CD1c-positive myeloid dendritic cell (primary cell): ENCODE results near the gene LINC00632.
"Not testable (repeated sequence)": the region's sequence is repeated elsewhere in the genome, so short reads cannot be mapped to it uniquely, and the experiment has no call there.

Experiments
- DNase-seq: peaks from one replicate; pipeline ENCODE4 v3.0.0-alpha.2; 2016; ENCODE audit errors: extremely low spot score

Gene LINC00632

GRCh38 chrX:140709421-140709846 is at the start of gene LINC00632:
Gene LINC00632, plus strand, starts transcription at chrX:140709759.
- no peak for DNase-seq

GRCh38 chrX:140661643-140662042 is 47.9 kb upstream of the LINC00632 start:
- no peak for DNase-seq

- no peak for DNase-seq
Observed at GRCh38 chrX:140664939-140665338, 44.6 kb upstream of the LINC00632 start.

- DNase-seq, result no peak
Observed at GRCh38 chrX:140672840-140673731, 36.5 kb upstream of the LINC00632 start.

GRCh38 chrX:140687706-140688105 is 21.9 kb upstream of the LINC00632 start:
- no peak for DNase-seq

- not testable (repeated sequence) for DNase-seq
Observed at GRCh38 chrX:140691596-140691995, 18.0 kb upstream of the LINC00632 start.

DNA sequence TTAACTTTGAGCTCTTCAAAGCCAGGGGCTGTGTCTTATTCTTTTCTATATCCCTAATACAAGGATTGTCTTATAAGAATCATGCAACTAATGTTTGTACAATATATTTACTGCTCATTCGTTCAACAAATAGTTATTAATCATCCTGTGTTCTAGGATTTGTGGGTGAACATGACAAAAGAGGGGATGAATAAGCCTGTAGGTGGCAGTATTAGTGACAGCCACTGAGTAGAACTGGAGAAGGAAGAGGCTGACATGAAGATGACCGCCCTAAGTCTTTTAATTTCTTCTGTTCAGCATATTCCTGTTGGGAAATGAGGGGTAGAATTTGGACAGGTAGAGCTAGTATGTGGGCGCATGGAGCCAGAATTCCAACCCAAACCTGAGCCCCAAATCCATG is 11.9 kb upstream of the LINC00632 start:
- DNase-seq, result no peak

DNA sequence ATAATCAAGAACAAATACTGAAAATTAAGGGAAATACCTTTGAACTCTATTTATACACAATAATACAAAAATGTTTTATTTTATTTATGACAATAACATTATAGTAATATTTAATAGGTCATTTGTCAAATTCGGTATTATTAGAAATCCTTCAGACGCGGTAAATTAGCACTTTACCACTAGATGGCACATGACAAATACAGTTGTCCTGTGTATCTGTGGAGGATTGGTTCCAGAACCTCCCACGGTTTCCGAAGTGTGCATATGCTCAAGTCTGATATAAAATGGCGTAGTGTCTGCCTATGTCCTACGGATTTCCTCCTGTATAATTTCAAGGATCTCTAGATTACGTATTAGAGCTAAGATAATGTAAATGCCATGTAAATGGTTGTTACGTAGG is 8.1 kb upstream of the LINC00632 start:
- DNase-seq, result peak; percentile 1

GRCh38 chrX:140710710-140711109 is 1.2 kb downstream of the LINC00632 start:
- no peak for DNase-seq

- DNase-seq, result no peak
Observed at GRCh38 chrX:140711894-140712293, 2.3 kb downstream of the LINC00632 start.

DNA sequence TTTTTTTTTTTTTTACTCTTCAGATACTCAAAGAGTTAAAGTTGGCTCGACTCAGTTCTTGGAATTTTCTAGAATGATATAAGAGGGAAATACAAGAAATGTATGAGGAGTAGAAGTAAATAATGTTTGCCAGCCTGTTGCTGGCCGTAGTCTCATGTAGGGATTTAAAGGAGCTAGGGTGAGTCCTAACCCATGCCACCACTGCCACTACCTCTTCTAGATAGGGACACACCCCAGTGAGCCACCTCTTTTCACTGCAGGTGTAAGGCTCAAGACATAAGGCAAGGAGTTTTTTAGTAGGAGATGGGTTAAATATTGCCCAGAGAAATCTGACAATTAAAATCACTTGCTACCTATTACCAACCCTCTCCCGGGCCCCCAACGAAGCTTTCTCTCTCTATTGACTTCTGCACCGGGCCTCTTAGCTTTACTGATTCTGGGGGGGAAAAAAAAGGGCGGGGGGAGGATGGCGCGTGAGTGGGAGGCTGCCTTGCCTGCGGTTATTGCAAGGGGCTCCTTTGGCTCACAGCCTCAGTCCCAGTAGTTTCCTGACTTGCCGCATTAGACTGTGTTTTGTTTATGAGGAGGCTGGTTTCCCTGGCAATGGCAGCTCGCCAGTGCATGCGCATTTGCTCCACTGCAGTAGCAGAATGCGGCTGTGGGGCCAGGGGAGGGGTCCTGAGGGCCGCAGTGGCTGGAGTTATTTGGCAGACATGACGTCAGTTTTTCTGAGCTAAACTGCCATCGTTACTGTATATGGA is 3.0 kb downstream of the LINC00632 start:
- DNase-seq, result peak; percentile 1

GRCh38 chrX:140713174-140713539 is 3.6 kb downstream of the LINC00632 start:
- no peak for DNase-seq

- no peak for DNase-seq
Observed at GRCh38 chrX:140715787-140716186, 6.2 kb downstream of the LINC00632 start.

GRCh38 chrX:140723121-140723715 is 13.7 kb downstream of the LINC00632 start:
- DNase-seq, result no peak

DNA sequence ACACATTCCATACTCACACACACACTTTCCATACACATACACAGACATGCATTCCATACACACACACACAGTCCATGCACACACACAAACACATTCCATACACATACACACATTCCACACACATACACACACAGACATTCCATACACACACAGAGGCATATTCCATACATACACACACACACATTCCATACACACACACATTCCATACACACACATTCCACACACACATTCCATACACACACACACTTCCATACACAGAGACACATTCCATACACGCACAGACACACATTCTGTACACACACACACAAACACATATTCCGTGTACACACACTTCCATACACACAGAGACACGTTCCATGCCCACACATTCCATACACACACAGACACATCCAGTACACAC is 14.8 kb downstream of the LINC00632 start:
- no peak for DNase-seq

DNA sequence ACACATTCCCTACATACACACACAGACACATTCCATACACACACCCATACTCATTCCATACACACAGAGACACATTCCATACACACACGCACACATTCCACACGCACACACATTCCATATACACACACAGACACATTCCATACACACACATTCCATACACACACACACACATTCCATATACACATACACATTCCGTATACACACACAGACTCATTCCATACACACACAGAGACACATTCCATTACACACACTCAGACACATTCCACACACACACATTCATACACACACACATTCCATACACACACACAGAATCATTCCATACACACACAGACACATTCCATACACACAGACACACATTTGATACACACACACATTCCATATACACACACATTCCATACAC is 15.2 kb downstream of the LINC00632 start:
- DNase-seq, result no peak

- no peak for DNase-seq
Observed at GRCh38 chrX:140725500-140725899, 15.9 kb downstream of the LINC00632 start.

DNA sequence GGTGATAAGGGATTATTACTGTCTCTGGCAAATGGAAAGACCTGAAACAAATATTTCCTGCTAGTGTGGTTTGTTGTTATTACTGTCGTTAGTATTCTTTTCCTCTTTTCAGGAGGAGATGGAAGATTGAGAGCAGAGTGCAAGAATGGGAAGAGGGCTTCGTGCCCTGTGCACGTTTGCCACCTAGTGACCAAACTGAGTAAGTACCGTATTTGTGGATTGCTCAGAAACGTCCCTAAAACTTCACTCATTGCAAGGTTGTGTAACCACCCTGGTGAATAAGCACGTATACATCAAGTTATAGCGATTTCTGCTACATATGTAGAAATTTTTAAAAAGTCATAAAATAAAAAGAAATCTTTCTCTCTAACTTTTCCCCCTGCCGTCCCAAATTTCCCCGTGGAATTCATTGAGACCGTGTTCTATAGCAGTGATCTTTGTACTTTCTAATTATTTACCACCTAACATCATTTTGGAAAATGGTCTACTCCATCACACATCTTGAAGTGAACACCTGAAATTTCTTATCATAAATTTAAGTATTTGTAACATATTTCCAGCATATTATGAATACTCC is 24.3 kb downstream of the LINC00632 start:
- peak; percentile 11 for DNase-seq

DNA sequence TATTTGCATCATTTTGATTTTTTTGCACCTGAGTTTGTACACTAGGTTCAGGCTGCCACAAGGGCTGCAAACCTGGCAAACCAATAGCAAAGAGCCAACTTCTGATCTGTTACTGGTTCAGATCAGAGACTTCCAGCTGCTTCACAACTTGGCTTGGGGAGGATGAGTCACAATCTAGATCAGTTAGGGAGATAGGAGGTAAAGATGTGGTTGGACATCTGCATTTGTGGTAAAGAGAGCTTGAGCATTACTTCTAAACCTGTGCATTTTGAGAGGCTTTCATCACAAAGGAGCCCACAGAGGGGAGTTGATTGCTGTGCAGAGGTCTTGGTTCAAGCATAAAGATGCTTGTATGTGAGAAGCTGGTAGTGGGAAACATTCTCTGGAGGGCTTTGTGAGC is 34.5 kb downstream of the LINC00632 start:
- DNase-seq, result no peak

GRCh38 chrX:140756941-140757340 is 47.4 kb downstream of the LINC00632 start:
- no peak for DNase-seq

DNA sequence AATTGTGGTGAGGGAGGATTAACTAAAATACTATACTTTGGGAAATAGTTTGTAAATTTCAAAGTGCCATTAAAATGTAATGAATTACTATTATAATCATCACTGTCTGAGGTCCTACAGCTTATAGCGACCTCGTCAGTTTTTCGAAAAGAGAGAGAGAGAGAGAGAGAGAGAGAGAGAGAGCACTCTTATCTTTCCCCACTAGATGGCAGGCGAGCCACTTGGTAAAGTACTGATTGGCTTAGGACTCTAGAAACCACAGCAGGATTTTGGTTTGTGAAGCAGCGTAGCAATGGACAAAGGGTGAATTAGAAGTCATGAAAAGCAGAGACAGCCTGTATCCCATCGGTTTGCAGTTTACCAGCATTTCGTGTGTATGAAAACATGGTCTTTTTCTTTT is 52.5 kb downstream of the LINC00632 start:
- peak; percentile 18 for DNase-seq

DNA sequence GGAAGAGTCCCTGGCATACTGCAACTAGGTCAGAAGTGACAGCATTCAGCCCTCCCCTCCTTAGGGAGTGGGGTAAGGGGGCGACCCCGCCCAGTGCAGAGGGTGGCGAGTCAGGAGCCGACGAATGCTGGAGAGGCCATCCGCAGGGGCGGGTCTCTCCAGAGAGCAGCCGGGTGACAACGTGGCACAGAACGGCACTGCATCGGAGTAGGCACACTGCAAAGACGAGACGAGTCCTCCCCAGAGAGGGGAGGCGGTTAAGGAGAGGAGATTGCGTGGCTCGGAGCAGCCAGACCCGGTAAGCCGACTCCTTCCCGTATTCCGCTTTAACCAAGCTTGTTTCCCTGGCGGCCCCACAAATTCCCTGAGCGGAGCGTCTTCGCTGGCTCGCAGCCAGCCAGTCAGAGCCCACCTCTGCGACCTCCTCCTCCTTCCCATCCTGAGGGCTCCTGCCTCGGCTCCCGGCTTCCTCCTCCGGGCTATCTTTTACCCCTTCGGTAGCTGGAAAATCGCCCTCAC is 54.9 kb downstream of the LINC00632 start:
- DNase-seq, result no peak
